Daoy (cell line): ENCODE data around the gene RNF146. TPM values are rescaled to one million over a fixed set of nuclear protein-coding genes. Genes with fewer than 3 reads are reported as not detected.

Source experiments
- total RNA-seq: library from RNA; depleted of rRNA; stranded (reverse); fragments of >200 nt; shearing (Covaris generic); gene quantifications from 2 replicates; pipeline ENCODE4 v1.2.3, GENCODE V29; 2014; rRNA removed

The RNF146 gene
- total RNA-seq, 1 experiment from 2014 or later, result 19.0 TPM

Other genes with a start within 250 kb of the RNF146 start
- not detected in 2 replicates for gene RSPO3, start 148.2 kb upstream of the RNF146 start, total RNA-seq
- 116 and 154 TPM in 2 replicates for gene ECHDC1, start 76.7 kb downstream of the RNF146 start, total RNA-seq
- gene KIAA0408, start 192.5 kb downstream of the RNF146 start, total RNA-seq, result 1.9 and 5.9 TPM in 2 replicates